GM18909 (cell line): ENCODE data around the gene TMEM114.
A peak's percentile ranks its signal among the peaks of the same experiment; 100 is the strongest.
"Not testable (repeated sequence)": the region's sequence is repeated elsewhere in the genome, so short reads cannot be mapped to it uniquely, and the experiment has no call there.

ENCODE experiments used
- ATAC-seq: cut with Tn5 transposase; IDR thresholded peaks from one replicate; pipeline ENCODE4 v1.9.1; 2021; ENCODE audit warnings: mild to moderate bottlenecking; ENCODE audit not compliant: unreplicated experiment, poor library complexity

TMEM114 gene

GRCh38 chr16:8576141-8577004 lies 13.9 kb downstream of the TMEM114 start:
- no peak for ATAC-seq

GRCh38 chr16:8575399-8575798 lies 14.9 kb downstream of the TMEM114 start:
- ATAC-seq = no peak

- ATAC-seq = no peak
Observed at GRCh38 chr16:8572919-8573724, 17.2 kb downstream of the TMEM114 start.

- ATAC-seq = no peak
Observed at GRCh38 chr16:8572063-8572918, 18.0 kb downstream of the TMEM114 start.

GRCh38 chr16:8571061-8571596 lies 19.2 kb downstream of the TMEM114 start:
- ATAC-seq = no peak

- ATAC-seq = not testable (repeated sequence)
Observed at GRCh38 chr16:8570393-8570792, 19.9 kb downstream of the TMEM114 start.

- ATAC-seq = no peak
Observed at GRCh38 chr16:8569650-8570346, 20.5 kb downstream of the TMEM114 start.

- ATAC-seq = no peak
Observed at GRCh38 chr16:8568231-8568617, 22.1 kb downstream of the TMEM114 start.

GRCh38 chr16:8567355-8568230 lies 22.7 kb downstream of the TMEM114 start:
- ATAC-seq = peak; percentile 91

- ATAC-seq = no peak
Observed at GRCh38 chr16:8565498-8565897, 24.8 kb downstream of the TMEM114 start.

GRCh38 chr16:8564934-8565345 lies 25.4 kb downstream of the TMEM114 start:
- ATAC-seq = no peak

- not testable (repeated sequence) for ATAC-seq
Observed at GRCh38 chr16:8563944-8564540, 26.3 kb downstream of the TMEM114 start.

GRCh38 chr16:8561496-8561895 lies 28.8 kb downstream of the TMEM114 start:
- no peak for ATAC-seq

GRCh38 chr16:8555400-8555799 lies 34.9 kb downstream of the TMEM114 start:
- no peak for ATAC-seq

GRCh38 chr16:8554881-8555280 lies 35.4 kb downstream of the TMEM114 start:
- no peak for ATAC-seq

GRCh38 chr16:8554022-8554421 lies 36.3 kb downstream of the TMEM114 start:
- ATAC-seq = no peak

GRCh38 chr16:8552487-8553221 lies 37.7 kb downstream of the TMEM114 start:
- no peak for ATAC-seq
